K562 (cell line): ENCODE measurements around the gene CCDC186. TPM values are rescaled to one million over a fixed set of nuclear protein-coding genes. Genes with fewer than 3 reads are reported as not detected.

ENCODE experiments used
- ATAC-seq: fragments of 200-7000 bp; cut with Tn5 transposase; 3 replicates; pipeline ENCODE4 v1.9.1; 2020; ENCODE audit warnings: moderate library complexity
- BruUV-seq: library from RNA; stranded (reverse); fragments of 400-500 nt; replicated peaks from 2 replicates; lab custom pipeline; 2021; lab: Mats Ljungman, UMichigan
- CTCF ChIA-PET: fragments of 300-600 bp; formaldehyde crosslinking; extraction: SDS; loops from one replicate; lab custom pipeline; 2021; ENCODE audit warnings: low intra/inter-chr PET ratio; lab: Yijun Ruan, JAX
- POLR2A ChIA-PET: fragments of 300-600, 350-650 bp; sonication (Branson Sonifier 250); formaldehyde crosslinking; extraction: SDS; loops from one replicate; lab custom pipeline; 2021; ENCODE audit warnings: antibody characterized with exemption, inconsistent platforms; lab: Yijun Ruan, JAX
- DNase-seq, 4 experiments: peaks; one replicate each; pipeline versions ENCODE4 v3.0.0 to v3.0.0-alpha.2; 2011 to 2018; ENCODE audit warnings: low spot score in 3 of 4, mixed read lengths in 3 of 4; ENCODE audit errors: extremely low read depth in 1 of 4
- FAIRE-seq: peaks from 2 replicates; lab custom pipeline; 2011; peaks lifted over from hg19 to GRCh38; lab: Jason Lieb, UNC
- H2AFZ ChIP-seq: 2 replicates; pipeline ENCODE4 v1.6.0; 2011; ENCODE audit warnings: low read depth, low read length, control low read depth, inconsistent platforms
- H3K27ac ChIP-seq: fragments of 200-600 bp; 3 replicates; pipeline ENCODE4 v1.8.0; 2011; ENCODE audit warnings: low read depth, mild to moderate bottlenecking, control low read depth, inconsistent platforms, low read length, moderate library complexity, mixed read lengths; ENCODE audit errors: extremely low read depth
- H3K27me3 ChIP-seq, 2 experiments: fragments of 300-600 bp in 1 of 2; 2 replicates in 1 of 2; 3 replicates in 1 of 2; pipeline versions ENCODE4 v1.6.0 to v1.8.0; 2011; ENCODE audit warnings: inconsistent platforms in 2 of 2, low read length in 2 of 2, mild to moderate bottlenecking in 1 of 2, mixed read lengths in 1 of 2, moderate library complexity in 1 of 2; ENCODE audit not compliant: control insufficient read depth in 2 of 2, insufficient read depth in 2 of 2
- H3K36me3 ChIP-seq: fragments of 300-600 bp; 3 replicates; pipeline ENCODE4 v1.8.0; 2011; ENCODE audit warnings: mild to moderate bottlenecking, low read length, inconsistent platforms; ENCODE audit not compliant: control insufficient read depth, insufficient read depth
- H3K4me1 ChIP-seq, 2 experiments: fragments of 200-600 bp in 1 of 2; replicated peaks in 1 of 2; 2 replicates in 1 of 2; 3 replicates in 1 of 2; pipeline versions ENCODE4 v1.5.1 to v1.8.0; 2011; ENCODE audit warnings: inconsistent platforms in 2 of 2, low read length in 2 of 2, mild to moderate bottlenecking in 1 of 2, mixed read lengths in 1 of 2, moderate library complexity in 1 of 2; ENCODE audit not compliant: control insufficient read depth in 2 of 2, insufficient read depth in 2 of 2
- H3K4me2 ChIP-seq: 2 replicates; pipeline ENCODE4 v1.6.1; 2011; ENCODE audit warnings: low read length, control low read depth, inconsistent platforms, mixed read lengths; ENCODE audit not compliant: insufficient read depth
- H3K4me3 ChIP-seq: fragments of 200-600 bp; sonication (generic), shearing (Covaris generic); 2 replicates; pipeline ENCODE4 v1.5.1; 2016; ENCODE audit warnings: control low read depth, inconsistent platforms
- H3K79me2 ChIP-seq: fragments of 200-600 bp; 3 replicates; pipeline ENCODE4 v1.8.0; 2011; ENCODE audit warnings: low read length, inconsistent platforms; ENCODE audit not compliant: control insufficient read depth, insufficient read depth
- H3K9ac ChIP-seq, 2 experiments: 2 replicates each; pipeline versions ENCODE4 v1.6.0 to v1.6.1; 2011; ENCODE audit warnings: low read depth in 2 of 2, low read length in 2 of 2, control low read depth in 1 of 2, inconsistent platforms in 1 of 2, mild to moderate bottlenecking in 1 of 2, mixed read lengths in 1 of 2; ENCODE audit not compliant: insufficient read depth in 1 of 2
- H3K9me1 ChIP-seq: one replicate; pipeline ENCODE4 v1.6.0; 2011; ENCODE audit warnings: inconsistent platforms, mild to moderate bottlenecking, low read length, moderate library complexity; ENCODE audit not compliant: control insufficient read depth, insufficient read depth
- H3K9me3 ChIP-seq: replicated peaks from 2 replicates; pipeline ENCODE4 v1.5.1; 2011; ENCODE audit warnings: low read depth, low read length, inconsistent platforms; ENCODE audit not compliant: control insufficient read depth, insufficient read depth
- H4K20me1 ChIP-seq: replicated peaks from 2 replicates; pipeline ENCODE4 v1.6.1; 2011; ENCODE audit warnings: low read length, inconsistent platforms, mixed read lengths; ENCODE audit not compliant: control insufficient read depth, insufficient read depth
- ATF1 ChIP-seq, 2 experiments: fragments of 450-650 bp in 1 of 2; IDR thresholded peaks; 2 replicates each; pipeline ENCODE4 v1.6.1; 2016; ENCODE audit warnings: missing compliant biosample characterization in 1 of 2, missing genetic modification characterization in 1 of 2
- CGGBP1 ChIP-seq: fragments of 250-450 bp; sonication (Bioruptor Pico); IDR thresholded peaks from 2 replicates; pipeline ENCODE4 v1.9.0; 2021; ENCODE audit warnings: mild to moderate bottlenecking
- PRPF4 ChIP-seq: fragments of 200-400 bp; formaldehyde crosslinking; IDR thresholded peaks from one replicate; pipeline ENCODE4 v1.6.1; 2017; ENCODE audit warnings: low read length, low read depth, mild to moderate bottlenecking; ENCODE audit not compliant: insufficient read depth, poor library complexity, severe bottlenecking
- SP2 ChIP-seq: IDR thresholded peaks from 2 replicates; pipeline ENCODE4 v1.6.1; 2011; ENCODE audit warnings: mild to moderate bottlenecking, low read depth, low read length, moderate library complexity; ENCODE audit not compliant: poor library complexity, severe bottlenecking; ENCODE audit errors: extremely low read depth
- ZBTB7A ChIP-seq: IDR thresholded peaks from 2 replicates; pipeline ENCODE4 v1.6.1; 2011; ENCODE audit warnings: low read depth, mild to moderate bottlenecking, low read length, moderate library complexity, borderline replicate concordance; ENCODE audit not compliant: control insufficient read depth
- ZNF766 ChIP-seq: fragments of 200-800 bp; sonication (Bioruptor generic); conservative IDR thresholded peaks from 2 replicates; pipeline ENCODE4 v1.6.1; 2016; ENCODE audit warnings: missing genetic modification characterization, missing compliant biosample characterization
- WGBS: fragments of 100-300 bp; shearing (Covaris generic); methylation state at CpG from one replicate; pipeline ENCODE4 v1.1.6; 2016; ENCODE audit warnings: low coverage, mixed read lengths; ENCODE audit not compliant: insufficient coverage; ENCODE audit errors: missing lambda C conversion rate; 5-methylcytosine and 5-hydroxymethylcytosine counted together
- in situ Hi-C: fragments of 300-500 bp; cut with MboI; formaldehyde crosslinking; loops from 4 replicates; pipeline ENCODE4 v1.15.0; 2018; ENCODE audit warnings: inconsistent platforms, mixed read lengths
- intact Hi-C: fragments of 100-400 bp; cut with micrococcal nuclease; formaldehyde crosslinking; loops from 2 replicates; pipeline ENCODE4 v1.14.2; 2022
- polyA plus RNA-seq, 8 experiments: library from polyadenylated mRNA; depleted of rRNA in 4 of 8; stranded (reverse) in 5 of 8; unstranded in 3 of 8; fragments of >200 nt; fragmentation: Nextera tagmentation in 2 of 8; fragmentation: Illumina TruSeq in 1 of 8; extraction: Ambion mirVana in 2 of 8; extraction: Trizol in 1 of 8; gene quantifications; 2 replicates each; pipeline versions ENCODE4 v1.2.1 to v1.2.3, GENCODE V29; 2011 to 2014; ENCODE audit warnings: inconsistent platforms in 1 of 8, missing spikeins in 1 of 8
- total RNA-seq, 7 experiments: library from RNA; depleted of rRNA in 6 of 7; stranded (reverse); fragments of >200 nt in 6 of 7; fragmentation: Illumina TruSeq in 2 of 7; extraction: Trizol in 2 of 7; gene quantifications; 2 replicates each; pipeline versions ENCODE4 v1.2.1 to v1.2.3, GENCODE V29; 2011 to 2021; ENCODE audit warnings: low replicate concordance in 1 of 7

Gene CCDC186
- total and polyA plus RNA-seq, 9 of the 15 experiments (the other 6 are each of a cell fraction or from before 2014, with no cell fraction given): 2.0 to 7.5 (median 4.7) TPM

- Histone ChIP-seq H3K27me3 (no peaks in the 10 kb centered on the region), H3K9ac (peak overlapping the region; percentile 88 to 93), H3K4me3 (peak overlapping the region; percentile 70), H3K79me2 (peaks cover 40% of the 10 kb centered on the region), H4K20me1 (no peaks in the 10 kb centered on the region), H3K27ac (peak overlapping the region; percentile 85), H3K4me2 (peak overlapping the region; percentile 92), H3K9me1 (no peaks in the 10 kb centered on the region), H3K4me1 (peaks cover 6 to 12% of the 10 kb centered on the region in 2 experiments; a peak in 4 of 5 replicates), H3K36me3 (no peaks in the 10 kb centered on the region), H3K9me3 (no peaks in the 10 kb centered on the region; the same call in 1 of the 2 replicates), H2AFZ (peak overlapping the region; percentile 90)
- in situ Hi-C loops: no loop called here
- ATAC-seq (peak; percentile 27), FAIRE-seq (no peak), DNase-seq (no peak)
- intact Hi-C loops: no loop called here
- ChIA-PET POLR2A (interaction anchor here (1.0 kb wide), 1 partner anchor 8 kb away, joined by 5 read pairs; no protein-coding TSS in a partner anchor), CTCF (no interaction called here)
- TF ChIP-seq ATF1 (CRISPR knock-in tag; IDR thresholded peaks at IDR 0.05): no peak
- no peak for TF ChIP-seq ATF1 (tag; IDR thresholded peaks at IDR 0.05)
- no peak for TF ChIP-seq SP2
- TF ChIP-seq ZBTB7A: peak; percentile 71; the same call in 1 of the 2 replicates
- no peak for TF ChIP-seq ZNF766 (CRISPR knock-in tag)
- no peak for TF ChIP-seq CGGBP1 (CRISPR knock-in tag)
- TF ChIP-seq PRPF4: no peak
- TSS peak; percentile 61 for BruUV-seq
- 0% methylated on average over 10 of the region's 23 CpGs for WGBS
Measured at GRCh38 chr10:114173603-114173920, 441 bp downstream of the CCDC186 start.
